Occipital lobe (tissue), 3 donors: ENCODE results near the gene UBE3D. TPM values are rescaled to one million over a fixed set of nuclear protein-coding genes. Genes with fewer than 3 reads are reported as not detected.
"Not testable (repeated sequence)": the region's sequence is repeated elsewhere in the genome, so short reads cannot be mapped to it uniquely, and the experiment has no call there.

ENCODE experiments used
- DNase-seq: peaks from one replicate; lab custom pipeline; 2025; lab: John Stamatoyannopoulos, UW
- small RNA-seq: library from RNA; depleted of rRNA; stranded (forward); fragments of <200 nt; gene quantifications from one replicate; pipeline ENCODE3, GENCODE V24; 2014
- total RNA-seq: library from RNA; depleted of rRNA; stranded (reverse); fragments of >200 nt; gene quantifications from one replicate; pipeline ENCODE4 v1.2.3, GENCODE V29; 2014

The UBE3D gene
- total RNA-seq, 1 donor from 2014 or later, result 25.9 TPM

GRCh38 chr6:82875573-82876185 lies 190.0 kb downstream of the UBE3D start:
- DNase-seq, result no peak

- no peak for DNase-seq
These were observed 190.8 kb downstream of the UBE3D start for GRCh38 chr6:82874867-82875266.

- no peak for DNase-seq
These were observed 193.5 kb downstream of the UBE3D start for GRCh38 chr6:82872185-82872584.

GRCh38 chr6:82870582-82871172 lies 195.0 kb downstream of the UBE3D start:
- DNase-seq, result no peak

GRCh38 chr6:82869493-82869892 lies 196.1 kb downstream of the UBE3D start:
- no peak for DNase-seq

- DNase-seq, result no peak
These were observed 197.7 kb downstream of the UBE3D start for GRCh38 chr6:82867946-82868345.

GRCh38 chr6:82866446-82866845 lies 199.2 kb downstream of the UBE3D start:
- no peak for DNase-seq

- no peak for DNase-seq
These were observed 200.2 kb downstream of the UBE3D start for GRCh38 chr6:82865461-82865860.

- no peak for DNase-seq
These were observed 201.9 kb downstream of the UBE3D start for GRCh38 chr6:82863781-82864180.

GRCh38 chr6:82862543-82862942 lies 203.1 kb downstream of the UBE3D start:
- DNase-seq, result no peak

GRCh38 chr6:82861121-82861520 lies 204.5 kb downstream of the UBE3D start:
- DNase-seq, result no peak

GRCh38 chr6:82856077-82856476 lies 209.6 kb downstream of the UBE3D start:
- DNase-seq, result not testable (repeated sequence)

GRCh38 chr6:82852904-82853303 lies 212.7 kb downstream of the UBE3D start:
- not testable (repeated sequence) for DNase-seq

GRCh38 chr6:82843291-82843885 lies 222.3 kb downstream of the UBE3D start:
- DNase-seq, result no peak

GRCh38 chr6:82842721-82843120 lies 222.9 kb downstream of the UBE3D start:
- no peak for DNase-seq

Small RNA genes within 50 kb of the gene (small RNA-seq; reads per million reads assigned to genes)
- gene LAP3P1, result not detected

Other genes starting within 250 kb of the UBE3D start
- 96.1 TPM for gene DOP1A, start 1.8 kb upstream of the UBE3D start, total RNA-seq
- 58.5 TPM for gene PGM3, start 127.4 kb upstream of the UBE3D start, total RNA-seq
- 9.4 TPM for gene RWDD2A, start 127.5 kb upstream of the UBE3D start, total RNA-seq